HCT116 (cell line): ENCODE data around the gene PODN. TPM values are rescaled to one million over a fixed set of nuclear protein-coding genes. Genes with fewer than 3 reads are reported as not detected.

Source experiments
- ATAC-seq: fragments of 200-7000 bp; cut with Tn5 transposase; 2 replicates; pipeline ENCODE4 v1.9.1; 2020; ENCODE audit warnings: mild to moderate bottlenecking, moderate library complexity
- BruUV-seq: library from RNA; stranded (reverse); fragments of 400-500 nt; replicated peaks from 2 replicates; lab custom pipeline; 2021; lab: Mats Ljungman, UMichigan
- CTCF ChIA-PET: fragments of 300-600 bp; sonication (Branson Sonifier 250); formaldehyde crosslinking; loops from one replicate; lab custom pipeline; 2021; ENCODE audit warnings: antibody characterized with exemption; lab: Charles Lee
- POLR2A ChIA-PET: fragments of 300-600, 350-600 bp; sonication (Branson Sonifier 250); formaldehyde crosslinking; loops from one replicate; lab custom pipeline; 2021; ENCODE audit warnings: antibody characterized with exemption; lab: Charles Lee
- RAD21 ChIA-PET, 2 experiments: fragments of 300-600 bp; sonication (Branson Sonifier 250); formaldehyde crosslinking; loops; one replicate each; lab custom pipeline; 2023; ENCODE audit warnings: low total read pairs in 2 of 2; ENCODE audit not compliant: uncharacterized antibody in 2 of 2, unreplicated experiment in 2 of 2, low non-redundant PET in 1 of 2; lab: Charles Lee
- DNase-seq: peaks from one replicate; pipeline ENCODE4 v3.0.0-alpha.2; 2010; ENCODE audit warnings: low read depth, low spot score
- H2AFZ ChIP-seq: fragments of 200-600 bp; shearing (Covaris generic), sonication (generic); 2 replicates; pipeline ENCODE4 v1.6.1; 2017; ENCODE audit warnings: low read depth, mixed run types, mixed read lengths, antibody characterized with exemption, low read length; ENCODE audit not compliant: poor library complexity, severe bottlenecking
- H3K27ac ChIP-seq: 2 replicates; pipeline ENCODE4 v1.5.1; 2012; ENCODE audit warnings: low read depth, low read length
- H3K27me3 ChIP-seq: fragments of 200-600 bp; sonication (generic); 2 replicates; pipeline ENCODE4 v1.6.1; 2016; ENCODE audit warnings: mixed run types, low read length, mixed read lengths; ENCODE audit not compliant: insufficient read depth
- H3K36me3 ChIP-seq, 2 experiments: fragments of 200-500 bp in 1 of 2; fragments of 200-600 bp in 1 of 2; sonication (Bioruptor generic) in 1 of 2; sonication (generic) in 1 of 2; 2 replicates each; pipeline versions ENCODE4 v1.5.1 to v1.6.1; 2014 to 2016; ENCODE audit warnings: low read length in 2 of 2, inconsistent platforms in 1 of 2, mixed read lengths in 1 of 2, mixed run types in 1 of 2; ENCODE audit not compliant: insufficient read depth in 2 of 2, control insufficient read depth in 1 of 2
- H3K4me1 ChIP-seq, 2 experiments: fragments of 200-600 bp in 1 of 2; sonication (generic) in 1 of 2; 2 replicates each; pipeline versions ENCODE4 v1.5.1 to v1.6.1; 2012 to 2017; ENCODE audit warnings: low read length in 2 of 2, inconsistent platforms in 1 of 2, mild to moderate bottlenecking in 1 of 2, mixed read lengths in 1 of 2, mixed run types in 1 of 2, moderate library complexity in 1 of 2; ENCODE audit not compliant: insufficient read depth in 2 of 2, control insufficient read depth in 1 of 2
- H3K4me2 ChIP-seq: fragments of 200-600 bp; sonication (generic); 2 replicates; pipeline ENCODE4 v1.6.1; 2017; ENCODE audit warnings: mixed run types, low read length, mixed read lengths
- H3K4me3 ChIP-seq, 2 experiments: fragments of 200-600 bp in 1 of 2; sonication (generic) in 1 of 2; replicated peaks in 1 of 2; 2 replicates each; pipeline ENCODE4 v1.5.1; 2011 to 2016; ENCODE audit warnings: low read length in 2 of 2, control low read depth in 1 of 2, low read depth in 1 of 2, mild to moderate bottlenecking in 1 of 2, mixed read lengths in 1 of 2, mixed run types in 1 of 2
- H3K79me2 ChIP-seq: fragments of 200-600 bp; sonication (generic); 2 replicates; pipeline ENCODE4 v1.6.1; 2017; ENCODE audit warnings: mild to moderate bottlenecking, mixed run types, low read length, moderate library complexity, mixed read lengths; ENCODE audit not compliant: insufficient read depth
- H3K9ac ChIP-seq: fragments of 200-600 bp; sonication (generic); 2 replicates; pipeline ENCODE4 v1.6.1; 2016; ENCODE audit warnings: low read length, mixed read lengths
- H3K9me2 ChIP-seq: fragments of 200-600 bp; sonication (generic), shearing (Covaris generic); 2 replicates; pipeline ENCODE4 v1.6.1; 2017; ENCODE audit warnings: mixed run types, mild to moderate bottlenecking, moderate library complexity; ENCODE audit not compliant: insufficient read depth
- H3K9me3 ChIP-seq, 2 experiments: fragments of 200-500 bp in 1 of 2; fragments of 200-600 bp in 1 of 2; sonication (Bioruptor generic) in 1 of 2; sonication (generic) in 1 of 2; 2 replicates each; pipeline ENCODE4 v1.6.1; 2014 to 2017; ENCODE audit warnings: low read length in 2 of 2, mixed read lengths in 2 of 2, inconsistent platforms in 1 of 2, low read depth in 1 of 2, mild to moderate bottlenecking in 1 of 2, mixed run types in 1 of 2, moderate library complexity in 1 of 2; ENCODE audit not compliant: control insufficient read depth in 1 of 2, insufficient read depth in 1 of 2
- H4K20me1 ChIP-seq: fragments of 200-600 bp; sonication (generic), shearing (Covaris generic); 2 replicates; pipeline ENCODE4 v1.6.1; 2017; ENCODE audit warnings: mixed run types, mild to moderate bottlenecking, moderate library complexity; ENCODE audit not compliant: insufficient read depth
- CBX3 ChIP-seq: IDR thresholded peaks from 2 replicates; pipeline ENCODE4 v1.6.1; 2012; ENCODE audit warnings: low read depth
- EGR1 ChIP-seq: IDR thresholded peaks from 2 replicates; pipeline ENCODE4 v1.6.1; 2012; ENCODE audit warnings: low read depth
- ELF1 ChIP-seq: IDR thresholded peaks from 2 replicates; pipeline ENCODE4 v1.6.1; 2012; ENCODE audit warnings: low read depth, borderline replicate concordance
- EZH2 ChIP-seq: fragments of 200-600 bp; sonication (generic); IDR thresholded peaks from 2 replicates; pipeline ENCODE4 v1.6.1; 2017; ENCODE audit warnings: antibody characterized with exemption, mixed run types
- EZH2phosphoT487 ChIP-seq: fragments of 200-600 bp; IDR thresholded peaks from 2 replicates; pipeline ENCODE4 v1.6.1; 2018; ENCODE audit warnings: antibody characterized with exemption, borderline replicate concordance
- SIN3A ChIP-seq: IDR thresholded peaks from 2 replicates; pipeline ENCODE4 v1.6.1; 2012; ENCODE audit warnings: low read depth
- SP1 ChIP-seq: IDR thresholded peaks from 2 replicates; pipeline ENCODE4 v1.6.1; 2012; ENCODE audit warnings: low read depth
- SRF ChIP-seq: IDR thresholded peaks from 2 replicates; pipeline ENCODE4 v1.6.1; 2012; ENCODE audit warnings: low read depth
- ZBTB33 ChIP-seq: IDR thresholded peaks from 2 replicates; pipeline ENCODE4 v1.6.1; 2011; ENCODE audit warnings: mild to moderate bottlenecking, low read length, moderate library complexity; ENCODE audit not compliant: insufficient replicate concordance; ENCODE audit errors: extremely low read depth
- ZFX ChIP-seq: fragments of 450-650 bp; IDR thresholded peaks from 2 replicates; pipeline ENCODE4 v1.6.1; 2017
- ZNF274 ChIP-seq: fragments of 200-500 bp; sonication (Bioruptor generic); IDR thresholded peaks from 2 replicates; pipeline ENCODE4 v1.6.1; 2014; ENCODE audit warnings: mild to moderate bottlenecking, low read depth, low read length, inconsistent platforms
- intact Hi-C: fragments of 100-400 bp; cut with micrococcal nuclease; formaldehyde crosslinking; loops from 2 replicates; pipeline ENCODE4 v1.10.0; 2022
- total RNA-seq: library from RNA; stranded (reverse); gene quantifications from one replicate; pipeline ENCODE4 v1.2.1, GENCODE V29; 2021; ENCODE audit not compliant: unreplicated experiment
- TF ChIP-seq, protein P1 (sequence below), 3 experiments: fragments of 200-600 bp in 1 of 3; sonication (generic) in 1 of 3; IDR thresholded peaks in 2 of 3; conservative IDR thresholded peaks in 1 of 3; 2 replicates each; pipeline ENCODE4 v1.5.1; 2012 to 2017; ENCODE audit warnings: low read depth in 2 of 3, low read length in 2 of 3, antibody characterized with exemption in 1 of 3, borderline replicate concordance in 1 of 3, control low read depth in 1 of 3, mild to moderate bottlenecking in 1 of 3, mixed read lengths in 1 of 3, mixed run types in 1 of 3, moderate library complexity in 1 of 3; ENCODE audit not compliant: insufficient read depth in 1 of 3
- TF ChIP-seq, protein P2 (sequence below): IDR thresholded peaks from 2 replicates; pipeline ENCODE4 v1.6.1; 2012

The PODN gene
- total RNA-seq, 1 experiment from 2014 or later: 0.22 TPM

- no peak for TF ChIP-seq SIN3A
- TF ChIP-seq ZNF274: no peak
- TF ChIP-seq, protein P1, sequence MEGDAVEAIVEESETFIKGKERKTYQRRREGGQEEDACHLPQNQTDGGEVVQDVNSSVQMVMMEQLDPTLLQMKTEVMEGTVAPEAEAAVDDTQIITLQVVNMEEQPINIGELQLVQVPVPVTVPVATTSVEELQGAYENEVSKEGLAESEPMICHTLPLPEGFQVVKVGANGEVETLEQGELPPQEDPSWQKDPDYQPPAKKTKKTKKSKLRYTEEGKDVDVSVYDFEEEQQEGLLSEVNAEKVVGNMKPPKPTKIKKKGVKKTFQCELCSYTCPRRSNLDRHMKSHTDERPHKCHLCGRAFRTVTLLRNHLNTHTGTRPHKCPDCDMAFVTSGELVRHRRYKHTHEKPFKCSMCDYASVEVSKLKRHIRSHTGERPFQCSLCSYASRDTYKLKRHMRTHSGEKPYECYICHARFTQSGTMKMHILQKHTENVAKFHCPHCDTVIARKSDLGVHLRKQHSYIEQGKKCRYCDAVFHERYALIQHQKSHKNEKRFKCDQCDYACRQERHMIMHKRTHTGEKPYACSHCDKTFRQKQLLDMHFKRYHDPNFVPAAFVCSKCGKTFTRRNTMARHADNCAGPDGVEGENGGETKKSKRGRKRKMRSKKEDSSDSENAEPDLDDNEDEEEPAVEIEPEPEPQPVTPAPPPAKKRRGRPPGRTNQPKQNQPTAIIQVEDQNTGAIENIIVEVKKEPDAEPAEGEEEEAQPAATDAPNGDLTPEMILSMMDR (IDR thresholded peaks at IDR 0.05 in 2 of 3, conservative IDR thresholded peaks at IDR 0.05 in 1 of 3; ENCODE audit: borderline replicate concordance in 1 of 3, insufficient read depth in 1 of 3, low read depth in 2 of 3, low read length in 2 of 3): no peak
- TF ChIP-seq EZH2: no peak
- TF ChIP-seq EGR1: no peak
- no peak for TF ChIP-seq SP1
- TF ChIP-seq, protein P2, sequence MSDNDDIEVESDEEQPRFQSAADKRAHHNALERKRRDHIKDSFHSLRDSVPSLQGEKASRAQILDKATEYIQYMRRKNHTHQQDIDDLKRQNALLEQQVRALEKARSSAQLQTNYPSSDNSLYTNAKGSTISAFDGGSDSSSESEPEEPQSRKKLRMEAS: no peak
- no peak for ATAC-seq
- POLR2A ChIA-PET: no interaction called here
- H3K4me2 ChIP-seq: no peak overlapping the region
- RAD21 ChIA-PET: no interaction called here
- H3K36me3 ChIP-seq: no peaks in the 10 kb centered on the region
- H2AFZ ChIP-seq: no peak overlapping the region
- H3K79me2 ChIP-seq: no peaks in the 10 kb centered on the region
- no peaks in the 10 kb centered on the region for H3K9me2 ChIP-seq
- no peak overlapping the region for H3K4me3 ChIP-seq
- H3K9ac ChIP-seq: no peak overlapping the region
- DNase-seq: no peak
- no peaks in the 10 kb centered on the region for H3K9me3 ChIP-seq
- no peak overlapping the region for H3K27ac ChIP-seq
- CTCF ChIA-PET: no interaction called here
- BruUV-seq: no TSS peak
- intact Hi-C loops: no loop called here
- no peaks in the 10 kb centered on the region for H3K27me3 ChIP-seq
- no peaks in the 10 kb centered on the region for H3K4me1 ChIP-seq
- H4K20me1 ChIP-seq: no peaks in the 10 kb centered on the region
Measured at GRCh38 chr1:53130878-53131589, 69.0 kb downstream of the PODN start.

- intact Hi-C loops: no loop called here
- ChIA-PET RAD21 (no interaction called here), CTCF (no interaction called here), POLR2A (no interaction called here)
- Histone ChIP-seq H3K4me3 (no peak overlapping the region), H3K4me2 (no peak overlapping the region), H2AFZ (no peak overlapping the region), H3K36me3 (no peaks in the 10 kb centered on the region), H3K4me1 (no peaks in the 10 kb centered on the region), H3K9me2 (no peaks in the 10 kb centered on the region), H3K27me3 (no peaks in the 10 kb centered on the region), H3K9me3 (no peaks in the 10 kb centered on the region), H3K79me2 (no peaks in the 10 kb centered on the region), H3K9ac (no peak overlapping the region), H3K27ac (no peak overlapping the region), H4K20me1 (no peaks in the 10 kb centered on the region)
- DNase-seq (no peak), ATAC-seq (no peak)
- no peak for TF ChIP-seq ZFX
- TF ChIP-seq CBX3: no peak
- no peak for TF ChIP-seq ELF1
- TF ChIP-seq ZBTB33: no peak
- TF ChIP-seq SRF: no peak
- no peak for TF ChIP-seq EZH2phosphoT487
- no peak for TF ChIP-seq EZH2
- no peak for TF ChIP-seq ZNF274
- no TSS peak for BruUV-seq
Measured at GRCh38 chr1:53131590-53131938, 69.6 kb downstream of the PODN start.
